ENCODE measurements around the gene SETD2.
"Not testable (repeated sequence)": the region's sequence is repeated elsewhere in the genome, so short reads cannot be mapped to it uniquely, and the experiment has no call there.

Gene SETD2

DNA sequence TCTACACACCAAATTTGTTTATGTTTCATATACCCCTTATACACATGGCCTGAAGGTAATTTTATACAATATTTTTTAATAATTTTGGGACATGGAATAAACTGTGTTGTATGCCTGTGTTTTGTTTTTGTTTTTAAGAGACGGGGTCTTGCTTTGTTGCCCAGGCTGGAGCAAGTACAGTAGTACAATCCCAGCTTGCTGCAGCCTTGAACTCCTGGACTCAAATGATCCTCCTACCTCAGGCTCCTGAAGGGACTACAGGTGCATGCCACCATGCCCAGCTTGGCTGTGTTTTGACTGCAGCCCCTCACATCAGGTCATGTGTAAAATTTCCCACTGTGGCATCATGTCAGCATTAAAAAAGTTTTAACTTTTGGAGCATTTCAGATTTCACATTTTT lies 18.6 kb downstream of the SETD2 start:
- no peak for DNase-seq

DNA sequence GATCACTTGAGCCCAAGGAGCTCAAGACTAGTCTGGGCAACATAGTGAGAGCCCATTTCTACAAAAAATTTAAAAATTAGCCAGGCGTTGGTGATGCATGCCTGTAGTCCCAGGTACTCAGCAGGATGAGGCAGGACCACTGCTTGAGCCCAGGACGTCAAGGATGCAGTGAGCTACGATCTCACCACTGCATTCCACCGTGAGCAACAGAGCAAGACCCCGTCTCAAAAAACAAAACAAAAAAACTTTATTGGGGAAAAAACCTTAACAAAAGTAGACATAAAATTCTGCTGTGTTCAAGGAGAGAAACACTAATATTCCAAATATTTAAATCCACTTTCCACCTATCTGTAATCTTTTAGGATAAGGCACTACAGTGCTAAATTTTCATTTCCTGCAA lies 20.8 kb downstream of the SETD2 start:
- DNase-seq: no peak

DNA sequence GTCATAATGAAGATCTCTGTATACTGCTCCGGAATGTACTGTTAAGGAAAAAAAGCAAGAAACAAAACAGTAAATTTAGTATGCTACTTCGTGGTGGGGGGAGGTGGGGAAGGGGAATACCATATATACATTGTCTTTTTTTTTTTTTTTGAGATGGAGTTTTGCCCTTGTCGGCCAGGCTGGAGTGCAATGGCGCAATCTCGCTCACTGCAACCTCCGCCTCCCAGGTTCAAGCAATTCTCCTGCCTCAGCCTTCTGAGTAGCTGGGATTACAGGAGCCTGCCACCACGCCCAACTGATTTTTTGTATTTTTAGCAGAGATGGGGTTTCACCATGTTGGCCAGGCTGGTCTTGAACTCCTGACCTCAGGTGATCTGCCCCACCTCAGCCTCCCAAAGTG lies 21.4 kb downstream of the SETD2 start:
- DNase-seq: not testable (repeated sequence)

DNA sequence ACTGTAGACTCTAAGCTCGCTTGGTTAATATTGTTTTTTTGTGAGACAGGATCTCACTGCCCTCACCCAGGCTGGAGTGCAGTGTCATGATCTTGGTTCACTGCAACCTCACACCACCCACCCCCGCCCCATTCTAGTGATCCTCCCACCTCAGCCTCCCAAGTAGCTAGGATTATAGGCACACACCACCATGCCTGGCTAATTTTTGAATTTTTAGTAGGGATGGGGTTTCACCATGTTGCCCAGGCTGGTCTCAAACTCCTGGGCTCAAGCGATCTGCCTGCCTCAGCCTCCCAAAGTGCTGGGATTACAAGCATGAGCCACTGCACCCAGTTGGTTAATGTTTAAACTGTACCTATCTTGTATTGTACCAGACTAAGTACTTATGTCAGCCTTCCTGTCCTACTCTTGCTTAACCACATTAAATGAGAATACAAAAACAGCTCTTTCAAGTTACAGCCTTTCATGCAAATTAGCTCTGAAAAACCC lies 22.9 kb downstream of the SETD2 start:
- DNase-seq: not testable (repeated sequence)

DNA sequence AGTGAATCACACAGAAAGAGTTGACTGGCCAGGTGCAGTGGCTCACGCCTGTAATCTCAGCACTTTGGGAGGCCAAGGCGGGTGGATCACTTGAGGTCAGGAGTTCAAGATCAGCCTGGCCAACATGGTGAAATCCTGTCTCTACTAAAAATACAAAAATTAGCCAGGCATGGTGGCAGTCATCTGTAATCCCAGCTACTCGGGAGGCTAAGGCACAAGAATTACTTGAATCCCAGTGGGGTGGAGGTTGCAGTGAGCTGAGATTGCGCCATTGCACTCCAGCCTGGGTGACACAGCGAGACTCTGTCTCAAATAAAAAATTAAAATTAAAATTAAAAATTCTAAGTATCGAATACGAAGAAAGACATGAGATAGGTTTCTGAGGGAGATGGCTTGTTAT lies 23.4 kb downstream of the SETD2 start:
- DNase-seq: not testable (repeated sequence)

DNA sequence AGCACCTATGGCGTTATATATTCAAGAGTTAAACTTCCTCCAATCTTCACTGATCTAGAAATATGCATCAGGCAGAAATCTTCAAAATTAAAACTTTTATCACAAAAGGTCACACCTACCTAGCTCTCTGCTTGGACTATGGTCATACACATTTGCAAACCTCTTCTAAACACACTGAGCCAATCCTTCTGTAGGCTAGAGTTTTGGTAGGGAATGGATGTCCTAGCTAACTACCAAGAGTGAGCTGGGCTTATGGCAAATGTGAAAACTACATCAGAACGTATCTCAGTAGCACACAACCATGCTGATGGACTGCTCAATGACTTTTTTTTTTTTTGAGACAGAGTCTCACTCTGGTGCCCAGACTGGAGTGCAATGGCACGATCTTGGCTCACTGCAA lies 29.6 kb downstream of the SETD2 start:
- DNase-seq: no peak

DNA sequence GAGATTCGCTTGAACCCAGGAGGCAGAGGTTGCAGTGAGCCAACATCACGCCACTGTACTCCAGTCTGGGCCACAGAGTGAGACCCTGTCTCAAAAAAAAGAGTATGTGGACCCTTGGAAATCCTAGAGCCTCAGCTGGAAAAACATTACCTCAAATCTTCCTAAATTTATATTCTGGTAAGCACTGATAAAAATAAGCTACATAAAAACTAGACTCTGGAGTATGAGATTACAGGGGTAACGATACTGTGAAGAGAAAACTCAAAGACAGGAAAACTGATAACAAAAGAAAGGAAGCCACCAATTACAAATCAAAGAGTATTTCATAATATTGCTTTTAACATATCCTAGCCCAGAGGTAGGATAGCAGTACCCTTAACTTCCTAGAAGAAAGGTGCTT lies 30.3 kb downstream of the SETD2 start:
- DNase-seq: no peak

DNA sequence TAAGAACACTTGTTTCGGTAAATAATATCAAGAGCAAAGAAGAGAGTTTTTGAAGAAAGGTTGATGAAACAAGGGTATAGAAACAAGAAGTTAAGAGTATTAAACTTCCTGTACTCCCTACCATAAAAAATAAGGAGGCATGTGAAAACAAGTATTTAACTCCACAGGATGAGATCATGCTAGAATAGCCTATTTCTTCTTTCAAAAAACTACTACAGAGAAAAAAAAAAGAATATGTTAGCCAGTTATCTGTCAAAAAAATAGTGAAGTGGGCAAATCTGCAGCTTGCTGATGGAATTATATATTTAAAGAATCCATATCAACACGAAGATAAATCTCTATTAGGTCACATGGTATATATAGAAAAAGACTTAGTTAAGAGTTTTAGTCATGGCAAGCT lies 33.4 kb downstream of the SETD2 start:
- DNase-seq: no peak

DNA sequence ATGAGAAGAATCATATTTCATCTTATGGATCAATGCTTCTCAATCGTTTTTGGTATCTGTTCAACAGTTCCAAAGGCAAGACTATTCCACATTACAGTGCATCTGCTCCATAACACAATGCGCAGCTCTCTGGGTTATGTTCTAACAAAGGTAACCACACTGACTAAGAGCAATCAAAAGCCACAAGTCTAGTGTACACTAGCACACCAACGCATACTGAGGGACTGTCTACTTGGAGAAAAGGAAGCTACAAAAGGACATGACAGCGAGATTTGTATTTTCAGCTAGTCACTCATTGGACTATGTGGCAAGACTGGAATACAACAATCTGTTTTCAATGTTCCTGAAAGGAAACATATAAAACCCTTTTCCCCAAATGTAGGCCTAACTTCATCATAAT lies 35.8 kb downstream of the SETD2 start:
- no peak for DNase-seq

DNA sequence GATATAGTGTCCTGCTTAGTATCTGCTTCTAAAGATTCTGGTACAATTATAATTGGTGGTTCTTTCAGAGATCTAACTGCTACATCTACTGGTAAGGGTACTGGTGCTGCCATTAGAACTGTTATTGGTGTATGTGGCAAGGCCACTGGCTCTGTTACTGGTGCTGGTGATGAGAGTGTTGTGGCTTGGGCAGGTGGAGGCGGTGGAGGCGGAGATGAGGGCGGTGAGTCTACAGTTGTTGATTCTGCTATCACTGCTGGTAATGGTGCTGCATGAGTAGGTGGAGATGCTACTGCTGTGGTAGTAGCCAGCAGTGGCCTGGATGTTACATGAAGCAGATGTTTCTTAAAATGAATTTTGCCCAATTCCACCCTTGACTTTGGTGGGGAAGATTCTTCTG lies 40.1 kb downstream of the SETD2 start:
- DNase-seq: no peak

DNA sequence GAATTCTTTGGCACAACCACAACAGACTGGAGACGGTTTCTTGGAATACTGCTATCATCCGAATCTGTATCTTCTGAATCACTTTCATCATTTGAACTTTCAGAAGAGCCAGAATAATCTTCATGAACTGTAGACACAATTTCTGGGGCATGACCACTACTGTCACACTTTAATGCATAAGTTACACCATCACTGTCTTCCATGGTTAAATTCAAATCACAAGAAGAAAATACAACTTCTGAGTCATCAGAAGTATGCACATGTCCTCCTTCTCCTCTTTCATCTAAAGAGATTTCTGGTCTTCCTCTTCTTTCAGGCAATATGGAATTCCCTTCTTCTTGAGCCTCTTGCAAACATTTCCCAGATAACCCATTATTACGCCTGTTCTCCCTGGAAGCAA lies 42.5 kb downstream of the SETD2 start:
- no peak for DNase-seq

DNA sequence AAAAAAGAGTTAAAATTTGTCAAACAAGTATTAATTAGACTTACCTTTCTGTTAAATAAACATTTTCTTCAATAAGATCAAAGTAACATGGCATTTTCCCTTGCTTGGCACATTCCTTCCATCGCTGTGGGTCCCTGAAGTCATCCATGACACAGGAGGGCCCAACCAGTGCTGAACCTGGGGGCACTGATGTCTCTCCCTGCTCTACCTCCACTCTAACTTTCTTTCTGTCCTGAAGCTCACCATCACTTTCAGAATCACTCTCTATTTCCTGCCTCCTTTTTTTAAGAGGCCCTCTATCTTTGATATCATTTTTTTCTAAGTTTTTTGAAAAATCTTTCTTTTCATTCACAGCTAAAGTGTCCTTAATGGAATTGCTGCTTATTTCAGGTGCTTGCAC lies 43.8 kb downstream of the SETD2 start:
- no peak for DNase-seq

DNA sequence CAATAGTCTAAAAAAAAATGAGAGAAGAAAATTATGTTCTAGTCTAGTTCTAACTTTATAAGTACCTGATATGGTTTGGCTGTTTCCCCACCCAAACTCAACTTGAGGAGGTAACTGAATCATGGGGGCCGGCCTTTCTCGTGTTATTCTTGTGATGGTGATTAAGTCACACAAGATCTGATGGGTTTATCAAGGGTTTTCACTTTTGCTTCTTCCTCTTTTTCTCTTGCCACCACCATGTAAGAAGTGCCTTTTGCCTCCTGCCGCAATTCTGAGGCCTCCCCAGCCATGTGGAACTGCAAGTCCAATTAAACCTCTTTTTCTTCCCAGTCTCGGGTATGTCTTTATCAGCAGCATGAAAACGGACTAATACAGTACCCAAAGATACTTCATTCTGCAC lies 44.5 kb downstream of the SETD2 start:
- DNase-seq: not testable (repeated sequence)

DNA sequence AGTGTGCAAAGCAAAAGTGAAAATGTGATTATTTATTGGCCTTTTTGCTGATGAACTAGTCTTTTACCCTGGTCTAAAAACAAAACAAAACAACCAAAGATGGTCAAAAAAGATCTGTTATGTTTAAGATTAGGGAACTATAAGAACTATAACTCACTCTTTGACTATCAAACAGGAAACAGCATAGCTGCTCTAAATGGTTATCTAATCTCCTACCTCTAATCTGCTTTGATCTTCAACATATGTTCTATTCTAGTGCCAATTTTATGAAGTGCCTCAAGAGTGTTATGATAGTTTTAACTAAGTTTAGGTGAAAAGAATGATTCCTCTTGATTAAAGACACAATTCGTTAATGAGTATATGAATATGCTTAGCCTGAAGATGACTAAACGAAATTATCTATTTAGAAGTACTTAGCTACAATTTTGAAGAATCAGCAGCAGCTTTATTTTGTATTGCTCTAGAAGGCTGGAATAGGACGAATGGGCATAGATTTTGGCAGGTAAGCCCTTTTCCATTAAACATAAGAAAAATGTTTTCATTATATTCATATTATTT lies 46.0 kb downstream of the SETD2 start:
- no peak for DNase-seq

DNA sequence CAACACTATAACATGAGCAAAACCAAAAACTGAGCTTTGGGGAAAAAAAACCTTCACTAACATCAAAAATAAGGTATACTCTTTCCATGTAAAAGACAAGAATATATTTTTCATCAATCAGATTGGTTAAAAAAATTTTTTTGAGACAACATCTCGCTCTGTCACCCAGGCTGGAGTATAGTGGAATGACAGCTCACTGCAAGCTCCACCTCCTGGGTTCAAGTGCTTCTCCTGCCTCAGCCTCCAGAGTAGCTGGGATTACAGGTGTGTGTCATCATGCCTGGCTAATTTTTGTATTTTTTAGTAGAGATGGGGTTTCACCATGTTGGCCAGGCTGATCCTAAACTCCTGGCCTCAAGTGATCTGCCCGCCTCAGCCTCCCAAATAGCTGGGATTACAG lies 48.4 kb downstream of the SETD2 start:
- DNase-seq: not testable (repeated sequence)

DNA sequence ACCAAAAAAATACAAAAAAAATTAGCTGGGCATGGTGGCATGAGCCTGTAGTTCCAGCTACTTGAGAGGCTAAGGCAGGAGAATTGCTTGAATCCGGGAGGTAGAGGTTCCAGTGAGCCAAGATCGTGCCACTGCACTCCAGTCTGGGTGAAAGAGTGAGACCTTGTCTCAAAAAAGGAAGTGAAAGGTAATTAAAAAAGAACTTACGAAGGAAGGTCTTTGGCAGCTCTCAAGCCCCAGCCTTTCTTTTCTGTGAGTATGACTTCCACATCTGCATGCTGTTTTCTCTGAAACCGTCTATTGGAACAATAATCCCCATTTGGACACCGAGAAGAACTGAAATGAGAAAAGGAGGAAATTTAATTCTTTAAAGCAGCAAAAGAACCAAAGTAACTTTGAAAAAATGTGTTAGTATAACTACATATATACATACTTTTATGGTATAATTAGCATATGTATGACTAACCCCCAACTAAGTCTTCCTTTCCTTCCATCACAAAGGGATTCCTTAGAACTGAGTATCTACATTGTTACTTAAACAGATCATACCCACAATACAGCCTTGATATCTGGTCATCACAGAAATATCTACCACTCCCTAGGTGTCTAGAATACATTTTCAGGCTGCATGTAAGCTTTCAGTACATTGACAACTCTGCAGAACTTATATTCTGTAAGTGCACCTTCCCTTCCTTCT lies 50.1 kb downstream of the SETD2 start:
- DNase-seq: no peak

DNA sequence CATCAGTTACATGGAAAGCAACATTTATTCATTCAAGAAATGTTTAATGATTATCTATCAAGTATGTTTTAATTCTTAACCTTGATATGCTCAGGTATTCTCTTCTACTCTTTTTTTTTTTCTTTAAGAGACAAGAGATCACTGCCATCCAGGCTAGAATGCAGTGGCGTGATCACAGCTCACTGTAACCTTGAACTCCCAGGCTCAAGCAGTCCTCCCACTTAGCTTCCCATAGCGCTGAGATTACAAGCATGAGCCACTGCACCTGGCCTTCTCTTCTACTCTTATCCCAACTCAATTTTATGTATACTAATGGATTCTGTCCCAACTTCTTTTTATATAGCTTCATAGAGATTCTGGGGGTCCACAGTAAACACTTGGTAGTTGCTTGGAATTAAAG lies 50.9 kb downstream of the SETD2 start:
- no peak for DNase-seq

DNA sequence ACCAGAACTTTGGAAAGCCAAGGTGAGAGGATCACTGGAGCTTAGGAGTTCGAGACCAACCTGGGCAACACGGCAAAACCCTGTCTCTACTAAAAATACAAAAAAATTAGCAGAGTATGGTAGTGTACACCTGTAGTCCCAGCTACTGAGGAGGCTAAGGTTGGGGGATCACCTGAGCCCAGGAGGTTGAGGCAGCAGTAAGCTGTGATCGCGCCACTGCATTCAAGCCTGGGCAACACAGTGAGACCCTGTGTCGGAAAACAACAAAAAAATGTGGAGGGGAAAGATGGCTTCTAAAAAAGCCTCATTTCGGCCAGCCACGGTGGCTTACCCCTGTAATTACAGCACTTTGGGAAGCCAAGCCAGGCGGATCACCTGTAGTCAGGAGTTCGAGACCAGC lies 54.5 kb downstream of the SETD2 start:
- DNase-seq: no peak

DNA sequence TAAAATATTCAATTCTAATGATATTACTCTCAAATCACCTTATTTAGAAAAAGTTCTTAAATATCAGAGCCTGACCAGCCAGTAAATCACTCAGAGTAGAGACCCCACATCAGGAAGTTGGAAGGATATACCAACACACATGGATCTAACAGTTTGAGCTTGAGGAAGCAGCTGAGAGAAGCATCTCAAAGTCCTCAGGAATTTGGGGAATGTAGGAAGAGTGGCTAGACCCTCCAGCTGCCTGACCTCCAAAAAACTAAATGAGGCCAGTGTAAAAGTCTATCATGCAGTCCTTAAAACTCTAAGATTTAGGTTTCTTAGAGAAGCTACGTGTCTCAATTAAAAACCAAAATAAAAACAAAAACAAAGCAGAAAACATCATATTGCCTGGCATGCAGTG lies 55.4 kb downstream of the SETD2 start:
- DNase-seq: no peak

DNA sequence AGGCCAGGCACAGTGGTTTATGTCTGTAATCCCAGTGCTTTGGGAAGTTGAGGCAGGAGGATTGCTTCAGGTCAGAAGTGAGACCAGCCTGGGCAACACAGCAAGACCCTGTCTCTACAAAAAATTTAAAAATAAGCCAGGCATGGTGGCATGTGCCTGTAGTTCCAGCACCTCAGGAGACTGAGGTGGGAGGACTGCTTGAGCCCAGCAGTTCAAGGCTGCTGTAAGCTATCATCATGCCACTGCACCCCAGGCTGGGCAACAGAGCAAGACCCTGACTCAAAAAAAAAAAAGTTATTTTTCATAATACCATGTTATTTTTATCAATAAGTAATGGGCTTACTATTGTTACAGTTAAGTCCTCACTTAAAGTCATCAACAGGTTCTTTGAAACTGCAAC lies 59.7 kb downstream of the SETD2 start:
- DNase-seq: no peak

DNA sequence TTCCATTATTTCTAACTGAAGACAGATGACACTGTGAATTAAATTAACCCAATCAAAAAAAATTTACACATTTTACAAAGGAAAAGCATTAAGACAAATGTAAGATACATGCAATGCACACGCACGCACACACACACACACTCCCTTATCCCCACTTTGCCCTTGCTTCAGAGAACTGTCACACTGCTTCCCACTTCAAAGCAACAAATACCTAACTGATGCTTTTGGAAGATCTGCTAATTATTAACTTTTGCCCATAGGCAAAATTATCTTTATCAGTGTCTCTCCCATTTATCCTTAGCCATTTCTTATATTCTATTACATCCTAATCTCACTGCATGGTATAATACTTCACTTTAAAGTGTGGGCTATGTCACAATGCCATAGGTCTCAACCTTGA lies 60.3 kb downstream of the SETD2 start:
- no peak for DNase-seq

DNA sequence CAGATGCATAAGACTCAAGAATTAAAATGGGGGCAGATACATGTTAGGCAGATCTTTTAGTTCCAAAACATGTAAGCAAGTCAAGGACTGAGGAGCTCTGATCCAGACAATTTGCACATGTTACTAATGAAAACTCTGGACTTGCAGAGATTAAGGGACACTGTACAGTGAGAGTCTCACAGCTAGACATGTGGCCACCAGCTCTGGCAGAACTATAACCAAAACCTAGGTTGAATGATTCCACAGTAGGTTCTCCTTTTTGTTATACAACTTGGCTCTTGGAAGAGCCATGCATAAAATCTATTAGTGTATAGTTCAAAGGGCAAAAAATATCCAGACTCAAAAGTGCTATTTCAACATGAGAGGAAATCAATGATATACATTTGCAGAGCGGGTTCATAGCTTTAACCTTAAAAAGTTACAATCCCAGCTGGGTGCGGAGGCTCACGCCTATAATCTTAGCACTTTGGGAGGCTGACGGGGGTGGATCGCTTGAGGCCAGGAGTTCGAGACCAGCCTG lies 61.8 kb downstream of the SETD2 start:
- DNase-seq: no peak

DNA sequence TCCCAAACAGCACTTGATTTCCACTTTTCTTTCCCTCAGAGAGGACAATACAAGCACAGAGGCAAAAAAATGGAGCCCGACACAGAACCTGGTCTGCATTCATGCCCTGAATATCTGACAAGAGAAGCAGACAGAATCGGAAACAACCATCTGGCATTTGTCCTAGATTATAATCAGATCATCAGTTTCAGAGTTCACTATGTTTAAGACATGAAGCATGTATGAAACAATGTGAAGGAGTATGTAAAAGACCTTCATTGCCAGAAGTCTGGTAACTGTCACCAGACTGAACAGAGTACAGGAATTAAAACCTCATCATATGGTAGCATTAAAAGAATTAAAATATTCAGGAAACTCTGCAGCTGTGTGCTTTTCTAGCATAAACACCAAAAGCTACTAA lies 65.0 kb downstream of the SETD2 start:
- no peak for DNase-seq

DNA sequence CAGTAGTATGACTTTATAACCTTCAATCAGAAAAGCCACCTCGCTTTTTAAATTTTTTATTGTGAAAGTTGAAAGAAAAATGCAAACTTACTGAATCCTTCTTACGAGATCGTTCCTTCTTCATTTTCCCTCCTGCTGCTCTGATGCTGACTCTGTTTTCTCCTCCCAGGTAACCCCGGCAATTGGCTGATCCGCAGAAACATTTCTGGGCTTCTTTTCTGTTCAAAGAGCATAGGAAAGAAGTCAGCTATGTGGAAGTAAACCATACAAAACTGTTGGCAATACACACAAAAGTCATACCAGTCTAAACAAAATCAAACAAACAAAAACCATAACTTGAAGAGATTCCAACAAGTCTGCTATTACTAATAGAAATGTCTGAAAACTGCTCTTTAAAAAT lies 66.0 kb downstream of the SETD2 start:
- DNase-seq: no peak

DNA sequence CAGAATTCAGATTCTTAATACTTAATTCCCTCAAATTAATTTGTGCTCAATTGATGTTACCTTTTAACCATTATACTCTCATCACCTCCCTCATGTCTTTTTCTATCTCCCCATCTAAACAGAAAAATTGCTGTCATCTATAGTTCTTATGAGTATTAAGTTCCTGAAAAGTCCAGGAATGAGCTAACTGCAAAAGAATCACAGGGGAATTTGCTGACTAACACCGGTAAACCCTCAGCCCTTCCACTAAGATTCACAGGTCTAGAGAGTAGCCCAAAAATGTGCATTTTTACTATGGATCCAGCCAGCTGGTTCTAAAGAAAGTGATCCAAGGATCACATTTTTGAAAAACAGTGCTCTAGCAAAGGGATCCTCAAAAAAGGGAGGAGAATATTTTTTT lies 67.0 kb downstream of the SETD2 start:
- DNase-seq: no peak

Data from NCI-H1092 treated with DMSO at 0.1 percent for 48 hours (cell line).